ENCODE measurements around the gene SPACA6. TPM values are rescaled to one million over a fixed set of nuclear protein-coding genes. Genes with fewer than 3 reads are reported as not detected.

Gene SPACA6
- total RNA-seq, 1 experiment from 2014 or later, result 29.5 TPM

- H3K9me2 ChIP-seq (ENCODE audit: insufficient read depth), result no peaks in the 10 kb centered on the region
- POLR2A ChIA-PET (ENCODE audit: unreplicated experiment), result interaction anchor here (0.6 kb wide), 1 partner anchor 498 kb away, joined by 7 read pairs; no protein-coding TSS in a partner anchor
- H3F3A ChIP-seq (ENCODE audit: insufficient read depth, low read depth), result peaks cover 18% of the 10 kb centered on the region; the same call in 1 of the 2 replicates
- H3K27me3 ChIP-seq (ENCODE audit: insufficient read depth, low read depth), result no peaks in the 10 kb centered on the region
- H3K4me1 ChIP-seq (replicated peaks; ENCODE audit: insufficient read depth), result peaks cover 28% of the 10 kb centered on the region
- no peaks in the 10 kb centered on the region for H3K9me3 ChIP-seq (ENCODE audit: insufficient read depth, low read depth)
- BruUV-seq (replicated peaks), result no TSS peak
- H3K36me3 ChIP-seq (ENCODE audit: low read depth), result peaks cover 8% of the 10 kb centered on the region; the same call in 1 of the 2 replicates
- intact Hi-C loops (cut with micrococcal nuclease; ENCODE audit: unreplicated experiment), result no loop called here
- peaks cover 21% of the 10 kb centered on the region; the same call in 1 of the 2 replicates for H4K20me1 ChIP-seq (ENCODE audit: insufficient read depth)
- no peak for DNase-seq
- H2AFZ ChIP-seq, result no peak overlapping the region
- peaks cover 37% of the 10 kb centered on the region for H3K79me2 ChIP-seq (ENCODE audit: low read depth)
- no peak for TF ChIP-seq EZH2 (IDR thresholded peaks at IDR 0.05; ENCODE audit: low read depth)
- TF ChIP-seq, protein P1, sequence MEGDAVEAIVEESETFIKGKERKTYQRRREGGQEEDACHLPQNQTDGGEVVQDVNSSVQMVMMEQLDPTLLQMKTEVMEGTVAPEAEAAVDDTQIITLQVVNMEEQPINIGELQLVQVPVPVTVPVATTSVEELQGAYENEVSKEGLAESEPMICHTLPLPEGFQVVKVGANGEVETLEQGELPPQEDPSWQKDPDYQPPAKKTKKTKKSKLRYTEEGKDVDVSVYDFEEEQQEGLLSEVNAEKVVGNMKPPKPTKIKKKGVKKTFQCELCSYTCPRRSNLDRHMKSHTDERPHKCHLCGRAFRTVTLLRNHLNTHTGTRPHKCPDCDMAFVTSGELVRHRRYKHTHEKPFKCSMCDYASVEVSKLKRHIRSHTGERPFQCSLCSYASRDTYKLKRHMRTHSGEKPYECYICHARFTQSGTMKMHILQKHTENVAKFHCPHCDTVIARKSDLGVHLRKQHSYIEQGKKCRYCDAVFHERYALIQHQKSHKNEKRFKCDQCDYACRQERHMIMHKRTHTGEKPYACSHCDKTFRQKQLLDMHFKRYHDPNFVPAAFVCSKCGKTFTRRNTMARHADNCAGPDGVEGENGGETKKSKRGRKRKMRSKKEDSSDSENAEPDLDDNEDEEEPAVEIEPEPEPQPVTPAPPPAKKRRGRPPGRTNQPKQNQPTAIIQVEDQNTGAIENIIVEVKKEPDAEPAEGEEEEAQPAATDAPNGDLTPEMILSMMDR (conservative IDR thresholded peaks at IDR 0.05), result no peak
- no peak overlapping the region for H3K4me3 ChIP-seq
- no peak overlapping the region for H3K27ac ChIP-seq
- peak overlapping the region; percentile 79 for H3K4me2 ChIP-seq
- CTCF ChIA-PET, result interaction anchor here (0.6 kb wide), 1 partner anchor 539 kb away, joined by 4 read pairs; no protein-coding TSS in a partner anchor
Measured at GRCh38 chr19:51691584-51692428, 1.3 kb upstream of the SPACA6 start.

DNA sequence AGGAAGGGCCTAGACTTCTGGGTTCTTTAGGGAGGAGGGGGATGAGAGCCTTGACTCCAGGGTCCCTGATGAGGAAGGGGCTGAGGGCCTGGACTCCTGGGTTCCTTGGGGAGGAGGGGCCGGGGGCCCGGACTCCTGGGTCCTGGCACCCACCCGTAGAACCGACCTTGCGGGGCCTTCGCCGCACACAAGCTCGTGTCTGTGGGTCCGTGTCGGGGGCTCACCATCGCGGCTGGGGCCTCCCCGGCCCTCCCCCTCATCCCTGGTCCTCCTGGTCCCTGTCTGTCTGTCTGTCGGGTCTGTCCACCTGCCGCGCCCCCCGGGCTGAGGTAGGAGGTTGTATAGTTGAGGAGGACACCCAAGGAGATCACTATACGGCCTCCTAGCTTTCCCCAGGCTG, 662 bp upstream of the SPACA6 start:
- peaks cover 37% of the 10 kb centered on the region for H3K79me2 ChIP-seq (ENCODE audit: low read depth)
- peaks cover 21% of the 10 kb centered on the region for H3K4me1 ChIP-seq (replicated peaks; ENCODE audit: insufficient read depth)
- H3K9me3 ChIP-seq (ENCODE audit: insufficient read depth, low read depth), result no peaks in the 10 kb centered on the region
- no peak for DNase-seq
- no peaks in the 10 kb centered on the region for H3K27me3 ChIP-seq (ENCODE audit: insufficient read depth, low read depth)
- no peaks in the 10 kb centered on the region for H3K9me2 ChIP-seq (ENCODE audit: insufficient read depth)
- POLR2A ChIA-PET (ENCODE audit: unreplicated experiment), result no interaction called here
- CTCF ChIA-PET, result no interaction called here
- H3K27ac ChIP-seq, result no peak overlapping the region
- H3F3A ChIP-seq (ENCODE audit: insufficient read depth, low read depth), result peaks cover 11% of the 10 kb centered on the region; the same call in 1 of the 2 replicates
- BruUV-seq (replicated peaks), result no TSS peak
- peaks cover 8% of the 10 kb centered on the region; the same call in 1 of the 2 replicates for H3K36me3 ChIP-seq (ENCODE audit: low read depth)
- no peak overlapping the region for H3K4me2 ChIP-seq
- no peak overlapping the region for H3K4me3 ChIP-seq
- H2AFZ ChIP-seq, result no peak overlapping the region
- no peak for TF ChIP-seq EZH2 (IDR thresholded peaks at IDR 0.05; ENCODE audit: low read depth)
- TF ChIP-seq, protein P1 (conservative IDR thresholded peaks at IDR 0.05), result no peak
- intact Hi-C loops (cut with micrococcal nuclease; ENCODE audit: unreplicated experiment), result no loop called here
- peaks cover 21% of the 10 kb centered on the region; the same call in 1 of the 2 replicates for H4K20me1 ChIP-seq (ENCODE audit: insufficient read depth)

DNA sequence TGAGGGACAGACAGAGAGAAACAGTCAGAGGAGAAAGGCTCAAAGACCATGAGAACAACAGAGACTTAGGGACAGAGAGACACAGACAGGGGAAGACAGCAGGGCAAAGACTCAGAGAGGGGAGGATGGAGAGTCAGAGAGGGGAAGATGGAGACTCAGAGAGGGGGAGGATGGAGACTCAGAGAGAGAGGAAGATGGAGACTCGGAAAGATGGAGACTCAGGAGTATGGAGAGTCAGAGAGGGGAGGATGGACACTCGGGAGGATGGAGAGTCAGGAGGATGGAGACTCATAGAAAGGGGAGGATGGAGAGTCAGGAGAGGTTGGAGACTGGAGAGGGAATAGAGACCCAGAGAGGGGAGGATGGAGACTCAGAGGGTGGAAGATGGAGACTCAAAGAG, 689 bp downstream of the SPACA6 start:
- Histone ChIP-seq H3K27ac (no peak overlapping the region), H4K20me1 (ENCODE audit: insufficient read depth) (peaks cover 21% of the 10 kb centered on the region; the same call in 1 of the 2 replicates), H3K4me3 (no peak overlapping the region), H3K4me1 (replicated peaks; ENCODE audit: insufficient read depth) (peaks cover 11% of the 10 kb centered on the region; the same call in 1 of the 2 replicates), H3K9me3 (ENCODE audit: insufficient read depth, low read depth) (no peaks in the 10 kb centered on the region), H3K36me3 (ENCODE audit: low read depth) (peaks cover 8% of the 10 kb centered on the region; the same call in 1 of the 2 replicates), H2AFZ (no peak overlapping the region), H3K79me2 (ENCODE audit: low read depth) (peaks cover 37% of the 10 kb centered on the region), H3K4me2 (no peak overlapping the region), H3K9me2 (ENCODE audit: insufficient read depth) (no peaks in the 10 kb centered on the region), H3K27me3 (ENCODE audit: insufficient read depth, low read depth) (no peaks in the 10 kb centered on the region), H3F3A (ENCODE audit: insufficient read depth, low read depth) (no peaks in the 10 kb centered on the region)
- intact Hi-C loops (cut with micrococcal nuclease; ENCODE audit: unreplicated experiment), result no loop called here
- TF ChIP-seq, protein P1 (conservative IDR thresholded peaks at IDR 0.05), result no peak
- no peak for TF ChIP-seq EZH2 (IDR thresholded peaks at IDR 0.05; ENCODE audit: low read depth)
- no TSS peak for BruUV-seq (replicated peaks)
- POLR2A ChIA-PET (ENCODE audit: unreplicated experiment), result no interaction called here
- CTCF ChIA-PET, result no interaction called here
- DNase-seq, result no peak

All from PC-9 (cell line).